Stimulated activated CD8-positive, alpha-beta memory T cell treated with anti-CD3 and anti-CD28 coated beads, Interleukin-15, amount 100 ng/mL, for 1 hour (primary cell): Measurements from ENCODE around the gene ANKH.
A peak's percentile ranks its signal among the peaks of the same experiment; 100 is the strongest.

ENCODE experiments used
- DNase-seq: peaks from one replicate; pipeline ENCODE4 v3.0.0-alpha.2; 2020; ENCODE audit warnings: low read depth

ANKH gene

GRCh38 chr5:14664270-14665100, 207.1 kb downstream of the ANKH start, which contains the start of gene OTULIN:
TSS of gene OTULIN (plus strand) at chr5:14664718. CDS start at chr5:14664826, 108 bp downstream.
- DNase-seq, result peak; percentile 70

- DNase-seq, result no peak
Measured at GRCh38 chr5:14663734-14664269, 207.8 kb downstream of the ANKH start.

- DNase-seq, result no peak
Measured at GRCh38 chr5:14662721-14663260, 208.8 kb downstream of the ANKH start.

GRCh38 chr5:14660833-14661232, 210.7 kb downstream of the ANKH start:
- no peak for DNase-seq

- no peak for DNase-seq
Measured at GRCh38 chr5:14659821-14660607, 211.6 kb downstream of the ANKH start.

GRCh38 chr5:14656898-14657297, 214.7 kb downstream of the ANKH start:
- no peak for DNase-seq

GRCh38 chr5:14655146-14655741, 216.3 kb downstream of the ANKH start:
- no peak for DNase-seq
